HG02798 (cell line): Measurements from ENCODE around the gene TANGO2.

ENCODE experiments used
- ATAC-seq: cut with Tn5 transposase; IDR thresholded peaks from one replicate; pipeline ENCODE4 v1.9.1; 2021; ENCODE audit warnings: mild to moderate bottlenecking; ENCODE audit not compliant: unreplicated experiment, poor library complexity

The TANGO2 gene

DNA sequence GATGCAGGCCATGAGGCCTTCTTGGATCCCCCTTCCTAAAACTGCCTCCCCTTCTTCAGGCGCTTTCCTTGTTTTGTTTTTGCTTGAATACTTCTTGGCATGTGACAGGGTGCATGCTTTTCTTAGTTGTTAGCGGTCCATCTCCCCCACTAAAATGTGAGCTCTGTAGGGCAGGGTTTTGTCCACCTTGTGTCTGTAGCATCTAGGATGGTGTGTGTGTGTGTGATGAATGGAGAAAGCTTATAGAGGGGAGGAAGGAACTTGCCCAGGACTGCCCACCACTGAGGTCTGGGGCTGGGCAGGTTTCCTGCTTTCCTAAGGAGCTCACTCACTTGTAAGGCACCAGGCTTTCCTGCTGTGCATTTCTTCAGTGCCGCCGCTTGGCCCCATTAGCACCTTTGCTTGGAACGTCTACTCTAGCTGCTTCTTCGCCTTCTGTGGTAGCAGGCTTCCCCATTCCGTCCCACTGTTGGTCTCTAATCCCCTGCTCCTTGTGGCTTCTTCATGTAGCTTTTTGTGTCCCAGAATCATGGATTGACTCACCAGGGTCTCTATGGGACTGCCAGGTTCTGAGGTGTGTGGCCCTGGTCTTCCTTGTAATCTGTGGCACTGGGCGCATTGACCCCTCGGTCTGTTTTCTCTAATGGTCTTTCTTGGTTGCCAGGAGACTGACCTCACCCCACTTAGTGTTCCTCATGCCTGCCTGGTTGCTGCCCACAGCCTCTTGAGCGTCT, 62.4 kb downstream of the TANGO2 start:
- ATAC-seq: no peak

GRCh38 chr22:20083891-20084546, 63.1 kb downstream of the TANGO2 start:
- no peak for ATAC-seq

DNA sequence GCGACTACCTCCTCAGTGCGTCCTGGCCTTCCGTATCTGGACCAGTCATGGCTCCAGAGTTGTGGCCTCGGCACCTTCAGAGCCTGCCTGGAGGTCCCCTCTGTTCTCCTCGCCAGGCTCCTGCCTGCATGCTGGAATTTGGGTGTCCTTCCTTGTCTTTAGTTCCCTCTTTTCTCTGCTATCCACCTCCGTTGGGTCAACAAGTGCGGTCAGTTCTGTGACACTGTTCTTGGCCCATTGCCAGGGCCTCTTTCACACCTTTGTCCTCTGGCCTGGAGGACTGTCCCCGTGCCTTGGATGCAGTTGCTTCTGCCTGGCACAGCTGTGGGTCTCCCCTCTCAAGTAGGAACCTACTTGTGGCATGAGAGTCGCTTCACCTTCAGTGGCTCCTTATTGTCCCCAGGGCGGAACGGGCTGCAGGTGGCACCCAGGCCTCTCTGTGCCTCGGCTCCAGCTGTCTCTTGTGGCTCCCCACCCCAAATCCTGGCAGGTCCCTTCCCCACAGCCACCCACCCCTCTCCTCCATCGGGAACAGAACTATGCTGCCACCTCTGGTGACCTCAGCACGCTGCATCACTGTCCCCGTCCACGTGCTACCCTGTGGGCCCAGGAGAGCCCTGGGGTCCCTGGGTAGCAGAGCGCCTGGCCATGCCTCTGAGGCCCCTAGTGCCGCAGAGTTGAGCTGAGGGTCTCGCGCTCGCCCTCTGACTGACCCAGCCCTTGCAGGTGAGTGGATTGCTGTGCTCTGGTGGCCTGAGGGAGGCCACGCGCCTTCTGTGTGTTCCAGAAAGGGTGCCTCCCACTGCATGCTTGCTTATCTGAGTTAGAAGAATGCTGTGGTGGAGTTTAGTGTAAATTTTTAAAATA, 63.9 kb downstream of the TANGO2 start:
- ATAC-seq: no peak

DNA sequence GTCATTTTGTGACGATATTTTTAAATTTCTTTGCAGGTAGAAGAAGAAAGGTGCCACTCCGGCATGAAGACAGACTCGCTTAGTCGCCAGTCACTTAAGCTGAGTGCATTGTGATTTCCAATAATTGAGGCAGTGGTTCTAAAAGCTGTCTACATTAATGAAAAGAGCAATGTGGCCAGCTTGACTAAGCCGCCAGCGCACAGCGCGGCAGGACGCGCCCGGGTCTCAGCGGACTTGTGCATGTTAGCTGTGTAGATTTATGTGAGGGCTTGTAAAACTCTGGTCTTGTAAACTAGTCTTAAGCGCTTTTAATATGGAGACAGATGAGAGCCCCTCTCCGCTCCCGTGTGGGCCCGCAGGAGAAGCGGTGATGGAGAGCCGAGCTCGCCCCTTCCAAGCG, 64.7 kb downstream of the TANGO2 start:
- no peak for ATAC-seq

DNA sequence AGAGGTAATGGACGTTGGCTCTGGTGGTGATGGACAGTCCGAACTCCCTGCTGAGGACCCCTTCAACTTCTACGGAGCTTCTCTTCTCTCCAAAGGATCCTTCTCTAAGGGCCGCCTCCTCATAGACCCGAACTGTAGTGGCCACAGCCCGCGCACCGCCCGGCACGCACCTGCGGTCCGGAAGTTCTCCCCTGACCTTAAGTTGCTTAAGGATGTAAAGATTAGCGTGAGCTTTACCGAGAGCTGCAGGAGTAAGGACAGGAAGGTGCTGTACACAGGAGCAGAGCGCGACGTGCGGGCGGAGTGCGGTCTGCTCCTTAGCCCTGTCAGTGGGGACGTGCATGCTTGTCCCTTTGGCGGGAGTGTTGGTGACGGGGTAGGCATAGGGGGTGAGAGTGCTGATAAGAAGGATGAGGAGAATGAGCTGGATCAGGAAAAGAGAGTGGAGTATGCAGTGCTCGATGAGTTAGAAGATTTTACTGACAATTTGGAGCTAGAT, 65.2 kb downstream of the TANGO2 start:
- ATAC-seq: no peak

DNA sequence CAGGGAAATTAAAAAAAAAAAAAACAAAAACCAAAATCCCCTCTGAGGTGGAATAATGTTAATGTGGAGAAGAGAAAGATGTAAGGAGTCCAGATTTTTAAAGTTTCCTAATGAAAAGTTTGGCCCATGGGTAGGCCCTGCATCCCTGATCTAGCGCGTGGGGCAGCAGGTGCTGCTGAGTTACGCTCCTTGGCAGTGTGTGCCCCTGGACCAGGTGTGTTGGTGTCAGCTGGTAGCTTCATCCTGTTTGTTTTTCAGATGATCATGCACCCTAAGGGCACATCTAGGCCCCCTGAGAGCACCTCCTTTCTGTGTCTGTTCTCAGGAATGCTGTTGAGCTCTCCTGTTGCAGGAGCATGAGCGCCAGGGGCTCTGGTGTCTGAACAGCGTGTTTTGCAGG, 65.9 kb downstream of the TANGO2 start:
- ATAC-seq: no peak

GRCh38 chr22:20087319-20088262, 66.7 kb downstream of the TANGO2 start:
- no peak for ATAC-seq

GRCh38 chr22:20088263-20088648, 67.3 kb downstream of the TANGO2 start:
- no peak for ATAC-seq

- ATAC-seq: no peak
Measured at GRCh38 chr22:20089226-20089976, 68.5 kb downstream of the TANGO2 start.

DNA sequence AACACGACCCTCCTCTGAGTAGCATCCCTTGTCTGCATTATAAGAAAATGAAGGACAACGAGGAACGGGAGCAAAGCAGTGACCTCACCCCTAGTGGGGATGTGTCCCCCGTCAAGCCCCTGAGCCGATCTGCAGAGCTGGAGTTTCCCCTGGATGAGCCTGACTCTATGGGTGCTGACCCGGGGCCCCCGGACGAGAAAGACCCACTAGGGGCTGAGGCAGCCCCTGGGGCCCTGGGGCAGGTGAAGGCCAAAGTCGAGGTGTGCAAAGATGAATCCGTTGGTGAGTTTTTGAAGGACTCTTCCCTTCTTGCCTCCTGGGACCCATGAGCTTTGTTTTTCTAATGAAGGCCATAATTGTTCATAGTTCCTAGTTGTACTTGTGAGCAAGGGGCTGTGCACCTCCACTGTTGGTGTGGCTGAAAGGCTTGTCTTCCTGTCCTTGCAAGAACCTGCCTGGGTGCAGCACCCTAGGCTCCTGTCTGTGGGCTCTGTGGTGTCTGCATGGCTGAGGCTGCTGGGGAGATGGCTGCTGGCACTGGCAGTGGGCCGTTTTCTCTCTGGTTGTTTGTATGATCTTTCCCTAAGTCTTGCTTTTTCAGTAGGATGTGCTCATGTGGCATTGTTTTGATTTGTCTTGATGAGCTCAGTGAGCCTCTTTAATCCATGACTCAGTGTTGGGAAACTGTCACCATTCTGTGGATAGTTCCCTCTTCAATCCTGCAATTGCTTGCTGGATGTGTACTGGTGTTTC, 69.2 kb downstream of the TANGO2 start:
- no peak for ATAC-seq

- ATAC-seq: no peak
Measured at GRCh38 chr22:20090730-20091240, 69.9 kb downstream of the TANGO2 start.

- no peak for ATAC-seq
Measured at GRCh38 chr22:20091690-20092476, 71.0 kb downstream of the TANGO2 start.

DNA sequence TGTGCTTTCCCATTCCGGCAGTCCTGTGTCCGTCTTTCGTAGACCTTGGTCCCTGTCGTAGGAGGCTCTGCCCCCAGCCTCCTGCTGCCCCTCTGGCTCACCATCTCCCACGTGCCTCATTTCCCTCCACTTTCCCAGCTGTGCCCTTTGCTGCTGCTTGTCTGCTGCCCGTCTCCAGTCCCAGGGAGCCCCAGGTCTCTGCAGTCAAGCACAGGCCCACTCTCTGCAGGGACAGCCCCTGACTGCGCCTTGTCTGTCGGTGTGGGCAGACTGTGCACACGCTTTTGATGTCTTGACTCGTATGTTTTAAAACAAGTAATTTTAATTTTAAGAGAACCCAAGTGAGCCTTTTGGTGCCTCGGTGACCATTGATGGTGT, 71.6 kb downstream of the TANGO2 start:
- no peak for ATAC-seq

- no peak for ATAC-seq
Measured at GRCh38 chr22:20093418-20094196, 72.7 kb downstream of the TANGO2 start.

GRCh38 chr22:20094197-20094807, 73.4 kb downstream of the TANGO2 start:
- no peak for ATAC-seq

DNA sequence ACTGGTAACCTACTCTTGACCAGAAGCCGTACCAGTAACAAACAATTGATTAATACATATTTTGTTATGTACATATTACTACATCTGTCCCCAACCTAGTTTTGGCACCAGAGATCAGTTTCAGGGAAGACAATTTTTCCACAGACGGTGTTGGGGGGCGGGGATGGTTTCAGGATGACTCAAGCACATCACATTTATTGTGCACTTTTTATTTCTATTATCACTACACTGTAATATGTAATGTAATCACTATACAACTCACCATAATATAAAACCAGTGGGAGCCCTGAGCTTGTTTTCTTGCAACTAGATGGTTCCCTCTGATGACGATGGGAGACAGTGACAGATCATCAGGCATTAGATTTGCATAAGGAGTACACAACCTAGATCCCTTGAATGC, 74.6 kb downstream of the TANGO2 start:
- ATAC-seq: no peak
